Muscle layer of colon (tissue), 2 donors: ENCODE data around the gene DRC7.
"Not testable (repeated sequence)": the region's sequence is repeated elsewhere in the genome, so short reads cannot be mapped to it uniquely, and the experiment has no call there.

Experiments
- H3K27ac ChIP-seq: one replicate; pipeline ENCODE4 v1.7.0; 2013; ENCODE audit warnings: low read depth, mild to moderate bottlenecking, low read length, moderate library complexity
- H3K27me3 ChIP-seq, 2 donors: one replicate each; pipeline ENCODE4 v1.7.0; 2013; ENCODE audit warnings: low read length in 2 of 2, mild to moderate bottlenecking in 2 of 2; ENCODE audit not compliant: insufficient read depth in 2 of 2, control insufficient read depth in 1 of 2
- H3K36me3 ChIP-seq: one replicate; pipeline ENCODE4 v1.7.0; 2013; ENCODE audit warnings: mild to moderate bottlenecking, low read length; ENCODE audit not compliant: insufficient read depth
- H3K4me1 ChIP-seq: one replicate; pipeline ENCODE4 v1.7.0; 2013; ENCODE audit warnings: mild to moderate bottlenecking, low read length; ENCODE audit not compliant: insufficient read depth
- H3K4me3 ChIP-seq, 2 donors: one replicate each; pipeline ENCODE4 v1.7.0; 2013; ENCODE audit warnings: low read length in 2 of 2, low read depth in 1 of 2, mild to moderate bottlenecking in 1 of 2, moderate library complexity in 1 of 2
- H3K9ac ChIP-seq: one replicate; pipeline ENCODE4 v1.7.0; 2013; ENCODE audit warnings: low read length
- H3K9me3 ChIP-seq: one replicate; pipeline ENCODE4 v1.7.0; 2013; ENCODE audit warnings: mild to moderate bottlenecking, low read length
- donor health status: abdominal sarcoma.
- donor health status: Adenocarcinoma of cecum.

Gene DRC7

DNA sequence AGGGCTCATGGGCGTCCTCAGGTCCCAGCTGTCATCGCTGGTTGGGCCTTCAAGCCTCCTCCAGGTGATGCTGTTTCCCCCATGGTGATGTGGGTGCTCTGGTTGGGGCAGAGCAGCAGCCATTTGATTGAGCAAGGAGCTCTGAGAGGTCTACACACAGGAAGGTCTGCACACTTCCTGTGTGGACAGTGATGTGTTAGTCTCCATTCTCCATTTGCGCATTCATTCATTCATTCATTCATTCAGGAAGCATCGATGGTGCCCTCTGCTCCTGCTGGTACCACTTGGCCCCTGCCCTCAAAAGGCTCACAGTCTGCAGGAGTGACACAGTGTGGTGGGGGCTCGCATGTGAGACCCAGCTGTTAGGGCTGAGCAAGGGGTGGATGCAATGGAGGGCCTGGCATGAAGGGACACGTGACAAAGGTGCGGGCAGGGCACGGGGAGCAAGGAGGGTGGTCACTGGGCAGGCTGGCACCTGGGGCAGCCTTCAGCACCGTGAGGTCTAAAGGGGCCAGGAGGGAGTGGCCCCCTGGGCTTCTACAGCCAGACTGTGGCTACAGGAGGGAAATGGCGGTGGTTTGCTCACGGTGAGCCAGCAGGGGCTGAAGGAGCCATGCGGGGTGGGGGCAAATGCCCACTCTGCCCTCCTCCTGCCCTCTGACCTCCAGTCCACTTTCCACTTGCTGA, 25.0 kb upstream of the DRC7 start:
- no peak overlapping the region for H3K27ac ChIP-seq
- no peak overlapping the region for H3K4me3 ChIP-seq
- no peaks in the 10 kb centered on the region for H3K36me3 ChIP-seq

DNA sequence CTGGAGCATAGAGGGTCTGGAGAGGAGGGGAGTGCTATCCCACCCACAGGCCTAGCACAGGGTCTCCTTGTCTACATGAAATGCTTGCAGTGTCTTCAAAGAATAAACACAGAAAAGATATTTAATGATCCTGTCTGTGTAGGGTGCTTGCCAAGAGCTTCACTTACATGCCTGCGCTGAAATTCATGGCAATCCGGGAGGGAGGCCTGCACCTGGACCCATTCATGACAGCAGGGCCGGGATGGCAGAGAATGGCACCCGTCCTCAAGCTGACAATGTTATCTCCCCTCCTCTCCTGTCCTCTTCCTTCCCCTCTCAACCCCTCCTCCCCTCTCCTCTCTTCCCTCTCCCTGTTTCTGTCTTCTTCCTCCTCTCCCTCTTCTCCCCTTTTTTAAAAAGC, 24.4 kb upstream of the DRC7 start:
- Histone ChIP-seq H3K27ac (no peak overlapping the region), H3K36me3 (no peaks in the 10 kb centered on the region), H3K9ac (no peak overlapping the region), H3K27me3 (peaks cover 0 to 8% of the 10 kb centered on the region in 2 donors), H3K4me3 (no peak overlapping the region), H3K4me1 (no peaks in the 10 kb centered on the region), H3K9me3 (no peaks in the 10 kb centered on the region)

More for the DNA sequence above, 25.0 kb upstream of the DRC7 start:
- Histone ChIP-seq H3K9ac (no peak overlapping the region), H3K4me1 (no peaks in the 10 kb centered on the region), H3K27me3 (peaks cover 0 to 8% of the 10 kb centered on the region in 2 donors), H3K9me3 (no peaks in the 10 kb centered on the region)

DNA sequence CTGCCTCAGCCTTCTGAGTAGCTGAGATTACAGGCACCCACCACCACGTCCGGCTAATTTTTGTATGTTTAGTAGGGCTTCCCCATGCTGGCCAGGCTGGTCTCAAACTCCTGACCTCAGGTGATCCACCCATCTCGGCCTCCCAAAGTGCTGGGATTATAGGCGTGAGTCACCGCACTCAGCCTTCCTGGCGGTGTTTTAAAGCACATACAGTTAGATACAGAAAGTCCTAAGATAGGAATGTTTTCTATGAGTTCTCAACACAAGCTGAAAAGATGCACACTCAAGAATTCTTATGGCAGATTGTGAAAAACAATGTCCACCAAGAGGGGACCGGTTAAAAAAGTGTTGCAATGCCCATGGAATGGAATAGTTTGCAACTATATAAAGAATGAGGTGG, 23.2 kb upstream of the DRC7 start:
- H3K4me1 ChIP-seq, H3K4me3 ChIP-seq, H3K9ac ChIP-seq, H3K36me3 ChIP-seq, H3K9me3 ChIP-seq, H3K27ac ChIP-seq, H3K27me3 ChIP-seq: not testable (repeated sequence)

GRCh38 chr16:57672416-57672815, 22.2 kb upstream of the DRC7 start:
- Histone ChIP-seq H3K36me3 (no peaks in the 10 kb centered on the region), H3K9ac (no peak overlapping the region), H3K4me3 (no peak overlapping the region), H3K27me3 (peaks cover 0 to 8% of the 10 kb centered on the region in 2 donors), H3K27ac (no peak overlapping the region), H3K9me3 (no peaks in the 10 kb centered on the region), H3K4me1 (no peaks in the 10 kb centered on the region)

GRCh38 chr16:57672824-57673223, 21.8 kb upstream of the DRC7 start:
- H3K9me3 ChIP-seq, result no peaks in the 10 kb centered on the region
- peaks cover 0 to 8% of the 10 kb centered on the region in 2 donors for H3K27me3 ChIP-seq
- no peak overlapping the region for H3K27ac ChIP-seq
- no peaks in the 10 kb centered on the region for H3K36me3 ChIP-seq
- no peaks in the 10 kb centered on the region for H3K4me1 ChIP-seq
- H3K4me3 ChIP-seq, result no peak overlapping the region
- H3K9ac ChIP-seq, result no peak overlapping the region

DNA sequence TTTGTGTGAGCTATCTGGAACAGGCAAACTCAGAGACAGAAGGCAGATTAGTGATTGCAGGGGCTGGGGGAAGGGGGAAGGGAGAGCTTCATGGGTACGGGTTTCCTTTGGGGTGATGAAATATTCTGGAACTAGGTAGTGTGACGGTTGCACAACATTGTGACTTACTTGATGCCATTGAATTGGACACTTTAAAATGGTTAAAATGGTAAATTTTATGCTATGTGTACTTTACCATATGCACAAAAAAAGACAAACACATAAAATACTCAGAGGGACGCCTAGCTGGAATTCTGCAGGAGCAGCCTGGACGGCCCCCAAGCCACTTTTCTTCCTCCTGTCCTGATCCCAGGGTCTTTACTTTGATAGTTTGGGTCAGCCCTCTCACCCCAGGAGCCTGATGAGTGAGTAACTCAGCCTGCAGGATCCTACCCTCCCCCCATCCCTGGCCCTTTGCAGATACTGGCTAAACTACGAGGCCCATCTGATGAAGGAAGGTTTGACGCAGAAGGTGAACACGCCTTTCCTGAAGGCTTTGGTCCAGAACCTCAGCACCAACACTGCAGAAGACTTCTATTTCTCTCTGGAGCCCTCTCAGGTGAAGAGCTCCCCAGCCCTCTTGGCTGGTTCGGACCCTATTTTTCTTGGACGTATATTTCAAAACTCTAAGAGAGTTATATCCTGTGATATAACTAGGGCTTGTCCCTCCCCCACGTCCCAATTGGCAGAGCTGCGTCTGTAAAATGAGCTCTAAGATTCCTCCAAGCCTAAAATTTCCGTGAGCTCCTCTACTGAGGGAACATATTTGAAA, 18.7 kb upstream of the DRC7 start:
- no peaks in the 10 kb centered on the region for H3K9me3 ChIP-seq
- no peak overlapping the region for H3K27ac ChIP-seq
- H3K9ac ChIP-seq, result no peak overlapping the region
- H3K4me3 ChIP-seq, result no peak overlapping the region
- no peaks in the 10 kb centered on the region for H3K4me1 ChIP-seq
- H3K36me3 ChIP-seq, result no peaks in the 10 kb centered on the region
- peaks cover 0 to 8% of the 10 kb centered on the region in 2 donors for H3K27me3 ChIP-seq

DNA sequence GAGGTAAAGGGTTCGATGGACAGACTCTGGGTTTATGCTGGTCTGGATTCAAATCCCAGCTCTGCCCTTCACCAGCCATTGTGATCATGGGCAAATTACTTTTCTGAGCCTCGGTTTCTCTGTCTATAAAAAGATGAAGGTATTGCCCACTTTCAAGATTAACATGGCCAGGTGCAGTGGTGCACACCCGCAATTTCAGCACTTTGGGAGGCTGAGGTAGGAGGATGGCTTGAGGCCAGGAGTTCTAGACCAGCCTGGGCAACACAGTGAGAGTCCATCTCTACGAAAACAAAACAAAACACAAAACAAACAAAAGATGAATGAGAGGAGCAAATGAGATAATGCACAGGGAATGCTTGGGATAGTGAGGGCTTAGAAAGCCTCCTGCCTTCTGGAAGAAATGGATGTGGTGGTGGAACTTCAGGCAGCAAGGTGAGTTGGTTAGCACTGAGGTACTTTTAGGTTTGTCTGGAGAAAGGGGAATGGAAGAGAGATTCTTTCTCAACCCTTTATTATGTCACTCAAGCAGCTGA, 18.0 kb upstream of the DRC7 start:
- Histone ChIP-seq H3K4me1 (no peaks in the 10 kb centered on the region), H3K27me3 (peaks cover 0 to 8% of the 10 kb centered on the region in 2 donors), H3K36me3 (no peaks in the 10 kb centered on the region), H3K9me3 (no peaks in the 10 kb centered on the region), H3K9ac (no peak overlapping the region), H3K27ac (no peak overlapping the region), H3K4me3 (no peak overlapping the region)

DNA sequence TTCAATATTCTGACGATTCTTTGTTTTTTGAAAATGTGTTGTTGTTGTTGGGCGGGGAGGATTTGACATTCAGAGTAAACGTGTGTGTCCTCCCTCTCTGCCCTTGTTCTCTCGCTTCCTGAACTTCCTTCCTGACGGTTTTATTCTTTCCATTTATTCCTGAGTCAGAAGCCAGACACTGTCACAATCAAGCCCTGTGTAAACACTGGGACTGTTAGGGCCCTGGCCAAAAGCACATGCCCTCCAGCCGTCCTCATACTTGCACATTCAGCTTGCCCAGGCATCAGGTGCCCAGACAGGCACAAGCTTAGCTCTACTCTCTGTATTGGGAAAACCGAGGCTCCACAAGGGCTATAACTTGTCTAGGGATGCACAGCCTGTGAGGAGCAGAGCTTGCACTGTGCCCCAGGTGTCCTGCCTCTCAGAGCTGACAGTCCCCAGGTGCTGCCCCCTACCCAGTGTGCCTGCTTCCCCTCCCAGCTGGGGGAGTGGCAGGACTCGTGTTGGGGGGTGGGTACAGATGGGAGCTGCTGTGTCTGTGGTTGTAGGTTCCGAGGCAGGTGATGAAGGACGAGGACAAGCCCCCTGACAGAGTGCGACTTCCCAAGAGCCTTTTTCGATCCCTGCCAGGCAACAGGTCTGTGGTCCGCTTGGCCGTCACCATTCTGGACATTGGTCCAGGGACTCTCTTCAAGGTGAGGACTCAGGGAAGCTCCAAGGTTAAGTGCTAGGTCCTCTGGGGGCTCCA, 16.8 kb upstream of the DRC7 start:
- Histone ChIP-seq H3K9me3 (no peaks in the 10 kb centered on the region), H3K4me3 (no peak overlapping the region), H3K27ac (no peak overlapping the region), H3K27me3 (peaks cover 0 to 8% of the 10 kb centered on the region in 2 donors), H3K4me1 (no peaks in the 10 kb centered on the region), H3K36me3 (no peaks in the 10 kb centered on the region), H3K9ac (no peak overlapping the region)

DNA sequence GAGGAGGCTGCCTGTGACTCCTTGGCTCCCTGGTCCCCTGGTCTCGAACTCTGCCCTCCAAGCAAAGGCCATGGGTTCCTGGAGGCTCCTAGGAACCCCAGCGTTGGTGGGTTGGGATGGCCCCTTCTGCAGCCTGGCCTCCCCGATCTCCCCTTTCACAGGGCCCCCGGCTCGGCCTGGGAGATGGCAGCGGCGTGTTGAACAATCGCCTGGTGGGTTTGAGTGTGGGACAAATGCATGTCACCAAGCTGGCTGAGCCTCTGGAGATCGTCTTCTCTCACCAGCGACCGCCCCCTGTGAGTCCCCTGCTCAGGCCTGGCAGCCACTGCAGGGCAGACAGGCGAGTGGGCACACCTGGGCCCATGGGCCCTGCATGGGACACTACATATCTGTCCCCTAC, 15.6 kb upstream of the DRC7 start:
- H3K9me3 ChIP-seq, result no peaks in the 10 kb centered on the region
- no peaks in the 10 kb centered on the region for H3K27me3 ChIP-seq
- H3K4me3 ChIP-seq, result no peak overlapping the region
- H3K27ac ChIP-seq, result no peak overlapping the region
- no peaks in the 10 kb centered on the region for H3K36me3 ChIP-seq
- no peak overlapping the region for H3K9ac ChIP-seq
- H3K4me1 ChIP-seq, result no peaks in the 10 kb centered on the region

- no peak overlapping the region for H3K27ac ChIP-seq
- H3K27me3 ChIP-seq, result no peaks in the 10 kb centered on the region
- H3K36me3 ChIP-seq, result no peaks in the 10 kb centered on the region
- H3K9ac ChIP-seq, result no peak overlapping the region
- H3K4me3 ChIP-seq, result no peak overlapping the region
- H3K9me3 ChIP-seq, result no peaks in the 10 kb centered on the region
- no peaks in the 10 kb centered on the region for H3K4me1 ChIP-seq
These were observed 14.7 kb upstream of the DRC7 start for GRCh38 chr16:57679767-57680482.
